Esophagus muscularis mucosa (tissue), 4 donors: Measurements from ENCODE around the gene GLIS1. TPM values are rescaled to one million over a fixed set of nuclear protein-coding genes. Genes with fewer than 3 reads are reported as not detected.

Source experiments
- DNase-seq: peaks from one replicate; pipeline ENCODE4 v3.0.0-alpha.2; 2017; ENCODE audit errors: extremely low spot score
- H3K27ac ChIP-seq, 4 donors: fragments of 200-600 bp; sonication (generic); replicated peaks in 1 of 4; 1 replicate in 3 of 4; 2 replicates in 1 of 4; pipeline ENCODE4 v1.5.1; 2016 to 2019; ENCODE audit warnings: mild to moderate bottlenecking in 1 of 4
- H3K27me3 ChIP-seq, 4 donors: fragments of 200-600 bp; sonication (generic); one replicate each; pipeline versions ENCODE4 v1.5.1 to v1.6.0; 2016 to 2019
- H3K36me3 ChIP-seq, 4 donors: fragments of 200-600 bp; sonication (generic); one replicate each; pipeline ENCODE4 v1.5.1; 2016 to 2019
- H3K4me1 ChIP-seq, 4 donors: fragments of 200-600 bp; sonication (generic); one replicate each; pipeline ENCODE4 v1.5.1; 2016 to 2019
- H3K4me3 ChIP-seq, 4 donors: fragments of 200-600 bp; sonication (generic); 1 replicate in 2 of 4; 2 replicates in 2 of 4; pipeline ENCODE4 v1.5.1; 2016 to 2019; ENCODE audit warnings: mild to moderate bottlenecking in 4 of 4, moderate library complexity in 1 of 4
- H3K9me3 ChIP-seq, 4 donors: fragments of 200-600 bp; sonication (generic); 1 replicate in 3 of 4; 2 replicates in 1 of 4; pipeline ENCODE4 v1.5.1; 2016 to 2019
- EP300 ChIP-seq: sonication (generic); formaldehyde crosslinking; IDR thresholded peaks from one replicate; pipeline ENCODE4 v1.6.1; 2017; ENCODE audit warnings: antibody characterized with exemption
- POLR2A ChIP-seq: fragments of 450-650 bp; IDR thresholded peaks from one replicate; pipeline ENCODE4 v1.6.1; 2017; ENCODE audit warnings: antibody characterized with exemption, moderate library complexity, mild to moderate bottlenecking, low read depth
- POLR2AphosphoS5 ChIP-seq, 2 donors: sonication (generic); formaldehyde crosslinking; IDR thresholded peaks; one replicate each; pipeline ENCODE4 v1.6.1; 2017; ENCODE audit warnings: antibody characterized with exemption in 2 of 2
- WGBS: methylation state at CpG from one replicate; pipeline ENCODE4 v1.1.5; 2018; 5-methylcytosine and 5-hydroxymethylcytosine counted together
- intact Hi-C: fragments of 100-400 bp; cut with DNase I; formaldehyde crosslinking; loops from one replicate; pipeline ENCODE4 v1.15.1; 2023
- total RNA-seq, 4 donors: library from RNA; depleted of rRNA; stranded (reverse); fragments of >200 nt; gene quantifications; one replicate each; pipeline versions ENCODE4 v1.1.0 to v1.2.1, GENCODE V29; 2016
- TF ChIP-seq, protein P1 (sequence below), 3 experiments: fragments of 200-600 bp in 2 of 3; fragments of 450-650 bp in 1 of 3; sonication (generic) in 2 of 3; IDR thresholded peaks; one replicate each; pipeline ENCODE4 v1.5.1; 2017 to 2019; ENCODE audit warnings: antibody characterized with exemption in 3 of 3, mild to moderate bottlenecking in 2 of 3, moderate library complexity in 1 of 3

The GLIS1 gene
- total RNA-seq, 4 donors from 2014 or later, result 0.17 to 0.42 TPM; not detected in 2

DNA sequence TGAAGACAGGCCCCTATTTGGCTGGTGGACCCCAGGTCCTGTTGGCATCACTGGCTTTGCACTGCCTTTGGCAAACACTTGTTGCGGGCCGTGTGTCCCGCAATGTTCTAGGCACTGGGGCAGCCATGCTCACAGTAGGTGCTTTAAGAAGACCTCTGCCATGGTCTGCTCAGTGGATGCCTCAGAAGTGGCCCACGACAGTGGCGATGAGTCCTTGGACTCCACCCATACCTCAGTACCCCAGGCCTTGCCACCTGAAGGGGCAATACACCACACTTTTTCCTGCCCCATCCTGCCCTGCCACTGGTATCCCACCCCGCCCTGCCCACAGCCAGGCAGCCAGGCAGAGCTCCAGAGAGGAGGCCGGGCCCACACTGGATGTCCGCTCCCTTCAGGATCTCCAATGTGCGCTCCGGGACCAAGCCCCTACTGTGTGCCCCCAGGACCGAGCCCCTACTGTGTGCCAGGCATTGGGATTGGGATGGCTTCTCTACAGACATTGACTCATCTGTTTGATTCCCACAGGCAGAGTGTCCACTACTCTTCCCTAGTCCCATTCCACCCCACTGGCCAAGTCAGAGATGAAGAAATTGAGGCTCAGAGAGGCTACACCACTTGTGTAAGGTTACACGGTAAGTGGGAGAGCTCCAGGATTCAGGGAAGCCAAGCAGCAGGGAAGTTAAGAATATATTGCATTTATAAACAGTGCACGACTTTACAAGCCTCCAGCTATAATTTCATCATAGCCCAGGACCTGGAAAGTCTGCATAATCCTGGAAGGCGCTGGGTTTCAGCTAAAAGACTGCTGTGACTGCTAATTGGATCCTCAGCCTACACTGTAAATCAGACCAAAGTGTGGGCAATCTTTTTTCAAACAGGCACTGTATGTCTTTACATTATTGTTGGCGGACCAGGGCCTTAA is 178.1 kb downstream of the GLIS1 start:
- Histone ChIP-seq H3K27ac (no peak overlapping the region), H3K27me3 (peaks cover 0 to 26% (median 0%) of the 10 kb centered on the region in 4 donors), H3K4me3 (no peak overlapping the region), H3K36me3 (no peaks in the 10 kb centered on the region), H3K9me3 (no peaks in the 10 kb centered on the region), H3K4me1 (no peaks in the 10 kb centered on the region)
- no peak for DNase-seq
- WGBS, result 89% methylated on average over 12 of the region's 15 CpGs
- TF ChIP-seq POLR2A (no peak), POLR2AphosphoS5 (IDR thresholded peaks at IDR 0.05) (no peak), EP300 (no peak)
- intact Hi-C loops, result no loop called here

DNA sequence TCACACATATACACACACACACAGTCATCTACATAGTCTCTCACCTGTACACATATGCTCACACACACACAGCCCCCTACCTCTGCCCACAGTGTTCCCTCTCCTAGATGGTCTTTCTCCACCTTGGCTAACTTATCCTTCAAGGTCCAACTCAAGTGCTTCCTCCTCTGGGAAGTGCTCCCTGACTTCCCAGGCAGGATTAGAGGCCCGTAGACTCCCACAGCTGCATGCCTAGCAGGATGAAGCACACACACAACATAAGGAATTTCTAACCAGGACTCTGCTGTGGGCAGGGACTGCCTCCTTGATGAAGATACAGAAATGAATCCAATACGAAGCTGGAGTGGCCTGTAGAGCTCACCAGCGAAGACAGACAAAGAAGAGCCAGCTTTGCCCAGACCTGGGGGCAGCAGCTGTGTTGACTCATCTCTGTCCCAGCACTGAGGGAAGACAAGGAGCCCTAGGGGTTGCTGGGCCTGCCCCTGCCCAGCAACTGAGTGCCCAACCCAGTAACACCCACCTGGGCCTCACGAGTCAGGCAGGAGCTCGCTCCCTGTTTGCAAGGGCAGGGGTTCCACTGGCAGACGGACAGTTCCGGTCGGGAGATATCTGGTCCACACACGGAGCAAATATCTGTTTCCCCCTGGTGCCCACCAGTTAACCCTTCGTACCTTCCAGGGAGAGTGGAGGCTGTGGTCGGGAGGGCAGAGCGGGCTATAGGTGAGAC is 178.9 kb downstream of the GLIS1 start:
- no peaks in the 10 kb centered on the region for H3K36me3 ChIP-seq
- H3K27ac ChIP-seq, result no peak overlapping the region
- peaks cover 0 to 26% (median 0%) of the 10 kb centered on the region in 4 donors for H3K27me3 ChIP-seq
- no peak overlapping the region for H3K4me3 ChIP-seq
- no peaks in the 10 kb centered on the region for H3K9me3 ChIP-seq
- intact Hi-C loops, result no loop called here
- 91% methylated on average over 5 of the region's 12 CpGs for WGBS
- H3K4me1 ChIP-seq, result no peaks in the 10 kb centered on the region
- TF ChIP-seq, protein P1, sequence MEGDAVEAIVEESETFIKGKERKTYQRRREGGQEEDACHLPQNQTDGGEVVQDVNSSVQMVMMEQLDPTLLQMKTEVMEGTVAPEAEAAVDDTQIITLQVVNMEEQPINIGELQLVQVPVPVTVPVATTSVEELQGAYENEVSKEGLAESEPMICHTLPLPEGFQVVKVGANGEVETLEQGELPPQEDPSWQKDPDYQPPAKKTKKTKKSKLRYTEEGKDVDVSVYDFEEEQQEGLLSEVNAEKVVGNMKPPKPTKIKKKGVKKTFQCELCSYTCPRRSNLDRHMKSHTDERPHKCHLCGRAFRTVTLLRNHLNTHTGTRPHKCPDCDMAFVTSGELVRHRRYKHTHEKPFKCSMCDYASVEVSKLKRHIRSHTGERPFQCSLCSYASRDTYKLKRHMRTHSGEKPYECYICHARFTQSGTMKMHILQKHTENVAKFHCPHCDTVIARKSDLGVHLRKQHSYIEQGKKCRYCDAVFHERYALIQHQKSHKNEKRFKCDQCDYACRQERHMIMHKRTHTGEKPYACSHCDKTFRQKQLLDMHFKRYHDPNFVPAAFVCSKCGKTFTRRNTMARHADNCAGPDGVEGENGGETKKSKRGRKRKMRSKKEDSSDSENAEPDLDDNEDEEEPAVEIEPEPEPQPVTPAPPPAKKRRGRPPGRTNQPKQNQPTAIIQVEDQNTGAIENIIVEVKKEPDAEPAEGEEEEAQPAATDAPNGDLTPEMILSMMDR (IDR thresholded peaks at IDR 0.05), result no peak
- no peak for TF ChIP-seq POLR2A
- TF ChIP-seq EP300, result no peak
- no peak for TF ChIP-seq POLR2AphosphoS5 (IDR thresholded peaks at IDR 0.05)
- DNase-seq, result no peak

DNA sequence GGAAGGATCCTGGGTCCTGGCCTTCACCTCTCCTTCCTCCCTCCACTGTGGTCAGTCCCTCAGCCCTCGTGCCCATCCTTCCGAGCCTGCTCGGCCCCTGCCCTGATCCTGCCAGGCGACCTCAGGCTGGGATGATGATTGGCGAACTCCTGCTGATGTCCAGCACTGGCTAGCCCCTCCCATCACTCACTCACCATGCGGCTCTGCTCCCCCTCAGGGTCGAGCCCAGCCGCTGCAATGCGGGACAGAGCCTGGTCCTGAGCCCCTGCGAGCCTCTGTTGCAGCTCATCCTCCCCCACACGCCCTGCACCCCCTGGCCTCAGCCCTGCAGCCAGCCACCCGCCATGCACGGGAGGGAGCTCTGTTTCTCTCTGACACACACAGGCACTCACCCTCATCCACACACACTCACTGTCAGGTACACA is 179.6 kb downstream of the GLIS1 start:
- Histone ChIP-seq H3K9me3 (no peaks in the 10 kb centered on the region), H3K4me3 (no peak overlapping the region), H3K27ac (no peak overlapping the region), H3K27me3 (peaks cover 0 to 26% (median 0%) of the 10 kb centered on the region in 4 donors), H3K4me1 (no peaks in the 10 kb centered on the region), H3K36me3 (no peaks in the 10 kb centered on the region)
- 85% methylated on average over 13 of the region's 13 CpGs for WGBS
- no peak for DNase-seq
- intact Hi-C loops, result no loop called here
- TF ChIP-seq POLR2AphosphoS5 (IDR thresholded peaks at IDR 0.05), result no peak
- TF ChIP-seq EP300, result no peak
- TF ChIP-seq POLR2A, result no peak
- TF ChIP-seq, protein P1 (IDR thresholded peaks at IDR 0.05), result no peak

DNA sequence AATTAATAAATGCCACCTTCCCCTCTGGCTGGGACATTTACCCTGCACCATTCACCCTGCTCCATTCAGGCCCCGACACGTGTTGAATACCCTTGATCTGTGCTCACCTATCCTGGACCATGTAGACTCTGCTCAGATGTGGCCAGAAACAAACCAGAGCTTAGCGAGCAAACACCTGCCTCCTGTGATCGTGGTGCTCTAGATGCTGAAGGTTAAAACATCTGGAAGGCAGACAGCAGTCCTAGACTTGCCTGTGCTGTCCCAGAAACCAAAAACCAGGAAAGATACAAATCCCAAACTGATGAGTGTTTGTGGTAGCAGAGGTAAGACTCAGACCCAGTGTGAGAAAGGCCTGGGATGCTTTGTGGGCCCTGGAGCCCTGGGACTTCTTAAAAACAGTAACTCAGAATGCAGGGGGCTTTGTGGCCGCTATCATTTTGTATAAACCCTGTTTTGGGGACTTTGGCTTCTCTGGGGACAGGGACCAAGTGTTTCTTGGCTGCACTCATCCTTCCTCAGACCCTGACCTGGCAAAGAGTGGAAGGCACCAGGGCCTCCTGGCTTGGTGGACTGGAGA is 180.1 kb downstream of the GLIS1 start:
- Histone ChIP-seq H3K36me3 (no peaks in the 10 kb centered on the region), H3K4me3 (no peak overlapping the region), H3K4me1 (no peaks in the 10 kb centered on the region), H3K27me3 (peaks cover 0 to 26% (median 0%) of the 10 kb centered on the region in 4 donors), H3K27ac (no peak overlapping the region), H3K9me3 (no peaks in the 10 kb centered on the region)
- TF ChIP-seq POLR2A, result no peak
- TF ChIP-seq, protein P1 (IDR thresholded peaks at IDR 0.05), result no peak
- TF ChIP-seq POLR2AphosphoS5 (IDR thresholded peaks at IDR 0.05), result no peak
- TF ChIP-seq EP300, result no peak
- no peak for DNase-seq
- intact Hi-C loops, result no loop called here
- 74% methylated on average over 5 of the region's 5 CpGs for WGBS
